ENCODE measurements around the gene ASGR1.
A peak's percentile ranks its signal among the peaks of the same experiment; 100 is the strongest.

ASGR1 gene

GRCh38 chr17:7179317-7180254 lies at the start of gene ASGR1:
TSS of gene ASGR1 (minus strand) at chr17:7179370. CDS start at chr17:7178563, 807 bp downstream.
- FAIRE-seq, result no peak

- no peak for FAIRE-seq
Observed at GRCh38 chr17:7228920-7229319, 49.8 kb upstream of the ASGR1 start.

GRCh38 chr17:7226721-7227710 lies 47.8 kb upstream of the ASGR1 start:
- FAIRE-seq, result no peak

- no peak for FAIRE-seq
Observed at GRCh38 chr17:7225711-7226331, 46.7 kb upstream of the ASGR1 start.

- FAIRE-seq, result no peak
Observed at GRCh38 chr17:7224661-7225111, 45.5 kb upstream of the ASGR1 start.

- no peak for FAIRE-seq
Observed at GRCh38 chr17:7224110-7224509, 44.9 kb upstream of the ASGR1 start.

GRCh38 chr17:7223375-7223774 lies 44.2 kb upstream of the ASGR1 start:
- FAIRE-seq, result no peak

- FAIRE-seq, result no peak
Observed at GRCh38 chr17:7222972-7223292, 43.8 kb upstream of the ASGR1 start.

GRCh38 chr17:7222093-7222971 lies 43.2 kb upstream of the ASGR1 start:
- no peak for FAIRE-seq

- no peak for FAIRE-seq
Observed at GRCh38 chr17:7221278-7222092, 42.3 kb upstream of the ASGR1 start.

- peak; percentile 19 for FAIRE-seq
Observed at GRCh38 chr17:7220593-7221277, 41.6 kb upstream of the ASGR1 start.

GRCh38 chr17:7219812-7220592 lies 40.8 kb upstream of the ASGR1 start, which contains the start of the genes ACADVL and DLG4:
TSS of gene ACADVL (plus strand) at chr17:7219938. CDS start at chr17:7219985, 47 bp downstream.
TSS of gene DLG4 (minus strand) at chr17:7219836.
- peak; percentile 85 for FAIRE-seq

- no peak for FAIRE-seq
Observed at GRCh38 chr17:7219229-7219811, 40.1 kb upstream of the ASGR1 start.

GRCh38 chr17:7218758-7219157 lies 39.6 kb upstream of the ASGR1 start:
- FAIRE-seq, result no peak

GRCh38 chr17:7218166-7218565 lies 39.0 kb upstream of the ASGR1 start:
- no peak for FAIRE-seq

GRCh38 chr17:7217113-7217987 lies 38.2 kb upstream of the ASGR1 start:
- peak; percentile 8 for FAIRE-seq

- FAIRE-seq, result no peak
Observed at GRCh38 chr17:7216242-7217112, 37.3 kb upstream of the ASGR1 start.
